IMR-90 (cell line): Measurements from ENCODE around the gene IL31RA. TPM values are rescaled to one million over a fixed set of nuclear protein-coding genes. Genes with fewer than 3 reads are reported as not detected.

Experiments used
- ATAC-seq: fragments of 200-7000 bp; cut with Tn5 transposase; 2 replicates; pipeline ENCODE4 v1.9.1; 2020; ENCODE audit warnings: low read depth, mild to moderate bottlenecking, moderate library complexity
- BruUV-seq: library from RNA; stranded (reverse); fragments of 400-500 nt; replicated peaks from 2 replicates; lab custom pipeline; 2021; lab: Mats Ljungman, UMichigan
- CTCF ChIA-PET: fragments of 300-600 bp; formaldehyde crosslinking; extraction: SDS; loops from one replicate; lab custom pipeline; 2021; ENCODE audit warnings: antibody characterized with exemption; lab: Yijun Ruan, JAX
- POLR2A ChIA-PET: fragments of 300-600 bp; sonication (Branson Sonifier 250); formaldehyde crosslinking; loops from one replicate; lab custom pipeline; 2022; ENCODE audit warnings: antibody characterized with exemption; ENCODE audit not compliant: unreplicated experiment; lab: Charles Lee
- DNase-seq: peaks from one replicate; pipeline ENCODE4 v3.0.0; 2013
- H2AFZ ChIP-seq: replicated peaks from 2 replicates; pipeline ENCODE3; 2013; ENCODE audit warnings: low read length, mild to moderate bottlenecking; ENCODE audit not compliant: poor library complexity
- H2AK5ac ChIP-seq: 2 replicates; pipeline ENCODE4 v1.6.1; 2013; ENCODE audit warnings: low read depth, low read length, inconsistent platforms
- H2AK9ac ChIP-seq: replicated peaks from 2 replicates; pipeline ENCODE3; 2013; ENCODE audit warnings: mild to moderate bottlenecking, low read depth, low read length, moderate library complexity; ENCODE audit not compliant: poor library complexity
- H2BK120ac ChIP-seq: 2 replicates; pipeline ENCODE4 v1.6.1; 2013; ENCODE audit warnings: low read depth, low read length, inconsistent platforms
- H2BK15ac ChIP-seq: 3 replicates; pipeline ENCODE4 v1.6.1; 2013; ENCODE audit warnings: low read depth, low read length, inconsistent platforms
- H2BK20ac ChIP-seq: 2 replicates; pipeline ENCODE4 v1.6.1; 2013; ENCODE audit warnings: low read depth, mild to moderate bottlenecking, inconsistent platforms, low read length, moderate library complexity
- H2BK5ac ChIP-seq: 2 replicates; pipeline ENCODE4 v1.6.1; 2013; ENCODE audit warnings: mild to moderate bottlenecking, low read depth, low read length, inconsistent platforms; ENCODE audit not compliant: poor library complexity, severe bottlenecking
- H3K14ac ChIP-seq: replicated peaks from 2 replicates; pipeline ENCODE4 v1.6.1; 2013; ENCODE audit warnings: low read depth, low read length, inconsistent platforms
- H3K18ac ChIP-seq: 2 replicates; pipeline ENCODE4 v1.6.1; 2013; ENCODE audit warnings: low read depth, low read length, control low read depth
- H3K23ac ChIP-seq: 2 replicates; pipeline ENCODE4 v1.6.1; 2013; ENCODE audit warnings: low read depth, low read length, inconsistent platforms
- H3K27ac ChIP-seq: 2 replicates; pipeline ENCODE4 v1.5.1; 2013; ENCODE audit warnings: mild to moderate bottlenecking, control low read depth, low read length; ENCODE audit not compliant: insufficient read depth
- H3K27me3 ChIP-seq: 2 replicates; pipeline ENCODE4 v1.6.1; 2013; ENCODE audit warnings: low read length; ENCODE audit not compliant: control insufficient read depth, insufficient read depth
- H3K36me3 ChIP-seq: 2 replicates; pipeline ENCODE4 v1.6.1; 2013; ENCODE audit warnings: low read length, mixed read lengths; ENCODE audit not compliant: control insufficient read depth, insufficient read depth
- H3K4ac ChIP-seq: 2 replicates; pipeline ENCODE4 v1.6.1; 2013; ENCODE audit warnings: low read depth, low read length, inconsistent platforms
- H3K4me1 ChIP-seq: 2 replicates; pipeline ENCODE4 v1.6.1; 2013; ENCODE audit warnings: low read length, mixed read lengths; ENCODE audit not compliant: control insufficient read depth, insufficient read depth
- H3K4me2 ChIP-seq: 2 replicates; pipeline ENCODE4 v1.6.1; 2013; ENCODE audit warnings: low read depth, mild to moderate bottlenecking, control low read depth, low read length, moderate library complexity
- H3K4me3 ChIP-seq: 2 replicates; pipeline ENCODE4 v1.5.1; 2013; ENCODE audit warnings: low read depth, mild to moderate bottlenecking, control low read depth, low read length, moderate library complexity; ENCODE audit not compliant: insufficient read depth
- H3K56ac ChIP-seq: 2 replicates; pipeline ENCODE4 v1.6.1; 2013; ENCODE audit warnings: low read length, inconsistent platforms; ENCODE audit not compliant: insufficient read depth; ENCODE audit errors: extremely low read depth
- H3K79me1 ChIP-seq, 2 experiments: 2 replicates each; pipeline ENCODE4 v1.6.1; 2013; ENCODE audit warnings: low read length in 2 of 2, inconsistent platforms in 1 of 2, low read depth in 1 of 2
- H3K9ac ChIP-seq: 2 replicates; pipeline ENCODE4 v1.6.1; 2013; ENCODE audit warnings: low read depth, low read length, control low read depth
- H3K9me1 ChIP-seq: 2 replicates; pipeline ENCODE4 v1.6.1; 2013; ENCODE audit warnings: low read length, inconsistent platforms; ENCODE audit not compliant: insufficient read depth
- H3K9me3 ChIP-seq: 2 replicates; pipeline ENCODE4 v1.6.1; 2013; ENCODE audit warnings: low read length; ENCODE audit not compliant: control insufficient read depth, insufficient read depth
- H4K20me1 ChIP-seq: 2 replicates; pipeline ENCODE4 v1.6.1; 2013; ENCODE audit warnings: low read length, inconsistent platforms; ENCODE audit not compliant: insufficient read depth
- H4K5ac ChIP-seq: 2 replicates; pipeline ENCODE4 v1.6.1; 2013; ENCODE audit warnings: mild to moderate bottlenecking, low read depth, low read length, control low read depth
- H4K8ac ChIP-seq, 2 experiments: 2 replicates each; pipeline ENCODE4 v1.6.1; 2013; ENCODE audit warnings: low read depth in 2 of 2, low read length in 2 of 2, control low read depth in 1 of 2, inconsistent platforms in 1 of 2
- H4K91ac ChIP-seq: 2 replicates; pipeline ENCODE4 v1.6.1; 2013; ENCODE audit warnings: low read depth, low read length, inconsistent platforms; ENCODE audit not compliant: insufficient read depth
- BHLHE40 ChIP-seq: fragments of 150-350 bp; IDR thresholded peaks from 2 replicates; pipeline ENCODE4 v1.6.1; 2016; ENCODE audit warnings: mild to moderate bottlenecking, low read depth, low read length
- CEBPB ChIP-seq: IDR thresholded peaks from 2 replicates; pipeline ENCODE4 v1.6.1; 2012; ENCODE audit warnings: low read depth, low read length, improper control_type of control experiment
- CHD1 ChIP-seq: IDR thresholded peaks from 2 replicates; pipeline ENCODE4 v1.6.1; 2012; ENCODE audit warnings: low read depth, low read length, improper control_type of control experiment
- FOS ChIP-seq: fragments of 150-350 bp; IDR thresholded peaks from 2 replicates; pipeline ENCODE4 v1.6.1; 2016; ENCODE audit warnings: low read depth, low read length
- MAFK ChIP-seq: IDR thresholded peaks from 2 replicates; pipeline ENCODE4 v1.6.1; 2012; ENCODE audit warnings: low read depth, low read length, improper control_type of control experiment
- MAZ ChIP-seq: IDR thresholded peaks from 2 replicates; pipeline ENCODE4 v1.6.1; 2012; ENCODE audit warnings: low read depth, mild to moderate bottlenecking, low read length, improper control_type of control experiment, moderate library complexity, borderline replicate concordance
- MXI1 ChIP-seq: IDR thresholded peaks from 2 replicates; pipeline ENCODE4 v1.6.1; 2012; ENCODE audit warnings: low read depth, mild to moderate bottlenecking, low read length, moderate library complexity, borderline replicate concordance
- NFE2L2 ChIP-seq: fragments of 150-350 bp; IDR thresholded peaks from 2 replicates; pipeline ENCODE4 v1.6.1; 2016; ENCODE audit warnings: low read depth, mild to moderate bottlenecking, low read length
- POLR2A ChIP-seq: IDR thresholded peaks from 2 replicates; pipeline ENCODE4 v1.6.1; 2012; ENCODE audit warnings: mild to moderate bottlenecking, low read depth, low read length
- RAD21 ChIP-seq: IDR thresholded peaks from 2 replicates; pipeline ENCODE4 v1.6.1; 2012; ENCODE audit warnings: low read length, improper control_type of control experiment
- RCOR1 ChIP-seq: IDR thresholded peaks from 2 replicates; pipeline ENCODE4 v1.6.1; 2012; ENCODE audit warnings: mild to moderate bottlenecking, low read length, improper control_type of control experiment; ENCODE audit not compliant: insufficient replicate concordance
- RFX5 ChIP-seq: IDR thresholded peaks from 2 replicates; pipeline ENCODE4 v1.8.0; 2012; ENCODE audit warnings: low read depth, mild to moderate bottlenecking, low read length, moderate library complexity
- SMC3 ChIP-seq: fragments of 150-350 bp; IDR thresholded peaks from 2 replicates; pipeline ENCODE4 v1.6.1; 2016; ENCODE audit warnings: low read depth, mild to moderate bottlenecking, antibody characterized with exemption, low read length, moderate library complexity
- WGBS, 2 experiments: methylation state at CpG; one replicate each; pipeline versions ENCODE4 v1.1.5 to v1.1.7; 2013; ENCODE audit warnings: missing lambda C conversion rate in 2 of 2; ENCODE audit not compliant: insufficient read length in 1 of 2; ENCODE audit errors: extremely low coverage in 2 of 2; 5-methylcytosine and 5-hydroxymethylcytosine counted together
- dilution Hi-C: fragments of 300-500 bp; cut with HindIII; formaldehyde crosslinking; loops from one replicate; pipeline ENCODE4 v1.14.3; 2018; ENCODE audit warnings: low sequenced_read_pairs; ENCODE audit not compliant: unreplicated experiment
- in situ Hi-C: fragments of 300-500 bp; cut with MboI; formaldehyde crosslinking; loops from 3 replicates; pipeline ENCODE4 v1.14.3; 2019; ENCODE audit warnings: low sequenced_read_pairs, inconsistent platforms, mixed read lengths
- intact Hi-C: fragments of 100-400 bp; cut with micrococcal nuclease; formaldehyde crosslinking; loops from 2 replicates; pipeline ENCODE4 v1.10.0; 2022
- polyA plus RNA-seq, 3 experiments: library from polyadenylated mRNA; depleted of rRNA; stranded (reverse); fragments of >200 nt; gene quantifications; 2 replicates each; pipeline ENCODE4 v1.2.3, GENCODE V29; 2012; ENCODE audit warnings: low replicate concordance in 1 of 3
- total RNA-seq: library from RNA; depleted of rRNA; stranded (reverse); fragments of >200 nt; gene quantifications from 2 replicates; pipeline ENCODE4 v1.2.3, GENCODE V29; 2012
- TF ChIP-seq, protein P1 (sequence below): fragments of 150-350 bp; IDR thresholded peaks from 2 replicates; pipeline ENCODE4 v1.6.1; 2016; ENCODE audit warnings: low read depth, mild to moderate bottlenecking, low read length, moderate library complexity, borderline replicate concordance
- TF ChIP-seq, protein P2 (sequence below): conservative IDR thresholded peaks from 2 replicates; pipeline ENCODE4 v1.5.1; 2012; ENCODE audit warnings: mild to moderate bottlenecking, low read depth, low read length, improper control_type of control experiment
- TF ChIP-seq, protein P3 (sequence below): fragments of 150-350 bp; IDR thresholded peaks from 2 replicates; pipeline ENCODE4 v1.6.1; 2017; ENCODE audit warnings: mild to moderate bottlenecking, antibody characterized with exemption, low read length, low read depth

Gene IL31RA
- total and polyA plus RNA-seq, 2 of the 4 experiments (the other 2 are of a cell fraction), result 0.39 to 0.90 TPM

DNA sequence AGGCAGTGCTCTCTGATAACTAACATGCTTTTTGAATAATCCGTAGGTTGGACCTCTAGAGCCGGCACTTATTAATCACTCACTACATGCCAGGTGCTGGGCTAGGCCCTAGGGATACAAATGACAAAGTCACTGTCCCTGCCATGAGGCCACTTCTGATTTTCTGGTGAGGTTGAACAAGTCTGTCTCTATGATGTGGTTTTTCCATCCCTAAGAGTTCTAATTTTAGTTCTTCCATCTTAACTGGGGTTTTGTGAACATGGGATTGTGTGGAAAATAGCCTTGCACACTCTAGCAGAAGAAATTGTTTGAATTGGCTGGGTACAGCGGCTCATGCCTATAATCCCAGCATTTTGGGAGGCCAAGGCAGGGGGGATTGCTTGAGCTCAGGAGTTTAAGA lies 64.6 kb downstream of the IL31RA start:
- Histone ChIP-seq H2AK5ac (no peak overlapping the region), H4K91ac (no peak overlapping the region), H3K56ac (no peak overlapping the region), H3K4me3 (no peak overlapping the region), H3K79me1 (no peaks in the 10 kb centered on the region), H3K4me2 (no peak overlapping the region), H4K20me1 (no peaks in the 10 kb centered on the region), H3K18ac (no peak overlapping the region), H2AK9ac (no peak overlapping the region), H3K9me1 (no peaks in the 10 kb centered on the region), H4K8ac (no peak overlapping the region), H3K9me3 (no peaks in the 10 kb centered on the region), H3K36me3 (no peaks in the 10 kb centered on the region), H2BK20ac (no peak overlapping the region), H2BK120ac (no peak overlapping the region), H2BK15ac (no peak overlapping the region), H2BK5ac (no peak overlapping the region), H4K5ac (no peak overlapping the region), H3K23ac (no peak overlapping the region), H3K27me3 (no peaks in the 10 kb centered on the region), H2AFZ (no peak overlapping the region), H3K14ac (no peak overlapping the region), H3K4ac (no peak overlapping the region), H3K27ac (no peak overlapping the region), H3K4me1 (no peaks in the 10 kb centered on the region; the same call in 1 of the 2 replicates), H3K9ac (no peak overlapping the region)
- in situ Hi-C loops, result loop anchor here (25.0 kb wide), 1 partner anchor 578 kb away; no protein-coding TSS in a partner anchor
- no peak for DNase-seq
- dilution Hi-C loops, result no loop called here
- no peak for ATAC-seq
- CTCF ChIA-PET, result no interaction called here
- intact Hi-C loops, result loop anchor here (10.0 kb wide), 1 partner anchor 581 kb away; no protein-coding TSS in a partner anchor
- no TSS peak for BruUV-seq
- POLR2A ChIA-PET, result no interaction called here
- no CpG with 5 or more reads among the region's 3 CpGs for WGBS, 2 experiments
- TF ChIP-seq FOS, result no peak
- no peak for TF ChIP-seq SMC3
- no peak for TF ChIP-seq BHLHE40
- TF ChIP-seq MAFK, result no peak
- no peak for TF ChIP-seq MXI1
- no peak for TF ChIP-seq POLR2A
- TF ChIP-seq CHD1, result no peak
- TF ChIP-seq CEBPB, result no peak
- no peak for TF ChIP-seq RFX5
- no peak for TF ChIP-seq RCOR1
- TF ChIP-seq, protein P1, sequence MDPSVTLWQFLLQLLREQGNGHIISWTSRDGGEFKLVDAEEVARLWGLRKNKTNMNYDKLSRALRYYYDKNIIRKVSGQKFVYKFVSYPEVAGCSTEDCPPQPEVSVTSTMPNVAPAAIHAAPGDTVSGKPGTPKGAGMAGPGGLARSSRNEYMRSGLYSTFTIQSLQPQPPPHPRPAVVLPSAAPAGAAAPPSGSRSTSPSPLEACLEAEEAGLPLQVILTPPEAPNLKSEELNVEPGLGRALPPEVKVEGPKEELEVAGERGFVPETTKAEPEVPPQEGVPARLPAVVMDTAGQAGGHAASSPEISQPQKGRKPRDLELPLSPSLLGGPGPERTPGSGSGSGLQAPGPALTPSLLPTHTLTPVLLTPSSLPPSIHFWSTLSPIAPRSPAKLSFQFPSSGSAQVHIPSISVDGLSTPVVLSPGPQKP, result no peak
- no peak for TF ChIP-seq NFE2L2
- TF ChIP-seq, protein P2, sequence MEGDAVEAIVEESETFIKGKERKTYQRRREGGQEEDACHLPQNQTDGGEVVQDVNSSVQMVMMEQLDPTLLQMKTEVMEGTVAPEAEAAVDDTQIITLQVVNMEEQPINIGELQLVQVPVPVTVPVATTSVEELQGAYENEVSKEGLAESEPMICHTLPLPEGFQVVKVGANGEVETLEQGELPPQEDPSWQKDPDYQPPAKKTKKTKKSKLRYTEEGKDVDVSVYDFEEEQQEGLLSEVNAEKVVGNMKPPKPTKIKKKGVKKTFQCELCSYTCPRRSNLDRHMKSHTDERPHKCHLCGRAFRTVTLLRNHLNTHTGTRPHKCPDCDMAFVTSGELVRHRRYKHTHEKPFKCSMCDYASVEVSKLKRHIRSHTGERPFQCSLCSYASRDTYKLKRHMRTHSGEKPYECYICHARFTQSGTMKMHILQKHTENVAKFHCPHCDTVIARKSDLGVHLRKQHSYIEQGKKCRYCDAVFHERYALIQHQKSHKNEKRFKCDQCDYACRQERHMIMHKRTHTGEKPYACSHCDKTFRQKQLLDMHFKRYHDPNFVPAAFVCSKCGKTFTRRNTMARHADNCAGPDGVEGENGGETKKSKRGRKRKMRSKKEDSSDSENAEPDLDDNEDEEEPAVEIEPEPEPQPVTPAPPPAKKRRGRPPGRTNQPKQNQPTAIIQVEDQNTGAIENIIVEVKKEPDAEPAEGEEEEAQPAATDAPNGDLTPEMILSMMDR, result no peak
- TF ChIP-seq MAZ, result no peak
- TF ChIP-seq RAD21, result no peak
- TF ChIP-seq, protein P3, sequence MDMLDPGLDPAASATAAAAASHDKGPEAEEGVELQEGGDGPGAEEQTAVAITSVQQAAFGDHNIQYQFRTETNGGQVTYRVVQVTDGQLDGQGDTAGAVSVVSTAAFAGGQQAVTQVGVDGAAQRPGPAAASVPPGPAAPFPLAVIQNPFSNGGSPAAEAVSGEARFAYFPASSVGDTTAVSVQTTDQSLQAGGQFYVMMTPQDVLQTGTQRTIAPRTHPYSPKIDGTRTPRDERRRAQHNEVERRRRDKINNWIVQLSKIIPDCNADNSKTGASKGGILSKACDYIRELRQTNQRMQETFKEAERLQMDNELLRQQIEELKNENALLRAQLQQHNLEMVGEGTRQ, result no peak
